Measurements from ENCODE around the gene MYO1G. TPM values are rescaled to one million over a fixed set of nuclear protein-coding genes. Genes with fewer than 3 reads are reported as not detected.

The MYO1G gene
- total RNA-seq, 1 experiment from 2014 or later, result 0.11 TPM

DNA sequence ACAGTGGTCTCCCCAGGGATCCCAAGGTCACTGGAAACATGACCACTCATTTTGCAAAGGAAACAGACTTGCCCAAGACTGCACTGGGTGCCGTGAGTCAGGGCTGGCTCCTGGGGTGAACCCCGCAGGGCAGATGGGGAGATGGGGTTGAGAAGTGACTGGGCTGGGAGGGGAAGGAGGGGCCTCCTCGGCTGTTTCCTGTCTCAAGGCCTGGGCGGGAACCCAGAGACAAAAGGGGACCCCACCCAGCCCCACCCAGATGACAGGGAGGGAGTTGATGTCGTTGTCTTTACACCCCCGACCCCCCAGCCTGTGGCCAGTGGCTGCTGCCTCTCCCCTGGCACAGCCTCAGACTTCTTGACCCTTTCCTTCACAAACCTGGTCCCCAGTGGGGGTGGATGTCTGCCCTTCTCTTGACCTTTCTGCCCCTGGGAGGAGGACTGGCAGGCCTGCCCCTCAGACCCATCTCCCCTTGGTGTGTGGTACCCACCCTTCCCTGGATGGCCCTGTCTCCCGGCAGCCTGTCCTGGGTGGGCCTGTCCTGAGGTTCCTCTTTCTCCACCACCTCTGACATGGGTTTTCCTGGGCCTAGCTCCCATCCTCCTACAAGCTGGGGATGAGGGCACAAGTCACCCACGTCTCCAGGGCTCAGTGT, 1.4 kb downstream of the MYO1G start:
- CTCF ChIA-PET, result interaction anchor here (0.5 kb wide), 1 partner anchor 22 kb away, joined by 6 read pairs; no protein-coding TSS in a partner anchor
- no peak for TF ChIP-seq CTCF (conservative IDR thresholded peaks at IDR 0.05; ENCODE audit: low read depth, low read length)
- TF ChIP-seq EZH2 (IDR thresholded peaks at IDR 0.05; ENCODE audit: low read length, unreplicated experiment), result no peak
- no peak for TF ChIP-seq EZH2phosphoT487 (IDR thresholded peaks at IDR 0.05; ENCODE audit: borderline replicate concordance, low read length)
- Histone ChIP-seq H3K36me3 (ENCODE audit: low read depth, low read length) (peaks cover 1% of the 10 kb centered on the region), H3K27me3 (ENCODE audit: low read length) (no peaks in the 10 kb centered on the region), H3K9me3 (ENCODE audit: low read length) (no peaks in the 10 kb centered on the region), H3K4me2 (ENCODE audit: low read length) (no peak overlapping the region), H3F3A (ENCODE audit: low read length, unreplicated experiment) (peaks cover under 1% of the 10 kb centered on the region), H4K20me1 (ENCODE audit: low read length) (peaks cover under 1% of the 10 kb centered on the region; the same call in 1 of the 2 replicates), H2AFZ (ENCODE audit: low read length) (no peak overlapping the region), H3K4me3 (ENCODE audit: low read length) (no peak overlapping the region), H3K9me2 (replicated peaks; ENCODE audit: low read length) (no peaks in the 10 kb centered on the region), H3K9ac (ENCODE audit: low read length) (no peak overlapping the region), H3K79me2 (ENCODE audit: low read length) (no peaks in the 10 kb centered on the region), H3K4me1 (ENCODE audit: insufficient read depth, low read length) (no peaks in the 10 kb centered on the region), H3K27ac (ENCODE audit: low read length) (no peak overlapping the region)
- POLR2A ChIA-PET (ENCODE audit: unreplicated experiment), result no interaction called here
- ATAC-seq (no peak), DNase-seq (no peak)
- no TSS peak for BruUV-seq (replicated peaks)
- intact Hi-C loops (cut with micrococcal nuclease), result no loop called here

- no peaks in the 10 kb centered on the region for H3K27me3 ChIP-seq (ENCODE audit: low read length)
- DNase-seq, result no peak
- intact Hi-C loops (cut with micrococcal nuclease), result no loop called here
- H3K9me2 ChIP-seq (replicated peaks; ENCODE audit: low read length), result no peaks in the 10 kb centered on the region
- no peak overlapping the region for H3K4me3 ChIP-seq (ENCODE audit: low read length)
- CTCF ChIA-PET, result interaction anchor here (0.5 kb wide), 1 partner anchor 23 kb away, joined by 6 read pairs; no protein-coding TSS in a partner anchor
- no peaks in the 10 kb centered on the region for H3K36me3 ChIP-seq (ENCODE audit: low read depth, low read length)
- POLR2A ChIA-PET (ENCODE audit: unreplicated experiment), result no interaction called here
- H4K20me1 ChIP-seq (ENCODE audit: low read length), result no peaks in the 10 kb centered on the region
- H3K27ac ChIP-seq (ENCODE audit: low read length), result no peak overlapping the region
- no peaks in the 10 kb centered on the region for H3K9me3 ChIP-seq (ENCODE audit: low read length)
- H2AFZ ChIP-seq (ENCODE audit: low read length), result no peak overlapping the region
- H3K4me1 ChIP-seq (ENCODE audit: insufficient read depth, low read length), result no peaks in the 10 kb centered on the region
- TF ChIP-seq CTCF (conservative IDR thresholded peaks at IDR 0.05; ENCODE audit: low read depth, low read length), result no peak
- no peak for TF ChIP-seq EZH2 (IDR thresholded peaks at IDR 0.05; ENCODE audit: low read length, unreplicated experiment)
- TF ChIP-seq EZH2phosphoT487 (IDR thresholded peaks at IDR 0.05; ENCODE audit: borderline replicate concordance, low read length), result no peak
- H3K4me2 ChIP-seq (ENCODE audit: low read length), result no peak overlapping the region
- no peak for ATAC-seq
- H3K79me2 ChIP-seq (ENCODE audit: low read length), result no peaks in the 10 kb centered on the region
- no peaks in the 10 kb centered on the region for H3F3A ChIP-seq (ENCODE audit: low read length, unreplicated experiment)
- no peak overlapping the region for H3K9ac ChIP-seq (ENCODE audit: low read length)
- no TSS peak for BruUV-seq (replicated peaks)
These were observed 2.0 kb downstream of the MYO1G start for GRCh38 chr7:44976746-44977196.

DNA sequence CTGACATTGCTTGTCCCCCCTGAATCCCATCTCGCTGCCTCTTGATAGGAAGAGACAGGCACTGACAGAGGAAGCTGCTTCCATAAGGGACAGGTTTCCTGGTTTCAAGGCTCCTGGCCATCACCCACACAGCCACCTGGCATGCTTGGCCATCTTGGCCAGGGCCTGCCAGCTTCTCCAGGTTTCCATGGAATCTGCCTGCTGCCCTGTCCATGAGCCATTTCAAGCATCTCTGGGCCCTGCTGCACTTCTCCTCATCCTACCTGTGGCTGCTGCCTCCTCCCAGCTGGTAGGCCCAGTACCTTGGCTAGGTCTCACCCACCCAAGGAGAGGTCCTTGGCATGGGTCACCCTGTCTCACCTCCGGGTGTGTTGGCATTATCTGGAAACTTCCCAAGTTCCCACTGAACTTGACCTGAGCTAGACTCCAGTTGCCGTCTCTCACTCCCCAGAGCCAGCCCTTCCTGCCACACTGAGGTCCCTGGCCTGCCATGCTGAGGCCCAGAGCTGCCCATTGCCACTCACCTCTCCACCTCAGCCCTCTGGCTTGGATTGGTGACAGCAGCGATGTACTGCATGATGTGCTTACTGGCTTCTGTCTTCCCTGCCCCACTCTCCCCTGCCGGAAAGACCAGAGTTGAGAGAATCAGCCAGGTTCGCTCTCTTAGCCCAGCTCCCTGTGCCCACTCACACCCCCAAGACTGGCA, 2.6 kb downstream of the MYO1G start:
- H3K4me2 ChIP-seq (ENCODE audit: low read length), result no peak overlapping the region
- no peaks in the 10 kb centered on the region for H3K27me3 ChIP-seq (ENCODE audit: low read length)
- no peaks in the 10 kb centered on the region for H3K79me2 ChIP-seq (ENCODE audit: low read length)
- H3K4me3 ChIP-seq (ENCODE audit: low read length), result no peak overlapping the region
- H2AFZ ChIP-seq (ENCODE audit: low read length), result no peak overlapping the region
- CTCF ChIA-PET, result no interaction called here
- no peaks in the 10 kb centered on the region for H3K9me2 ChIP-seq (replicated peaks; ENCODE audit: low read length)
- no peaks in the 10 kb centered on the region for H3F3A ChIP-seq (ENCODE audit: low read length, unreplicated experiment)
- no peaks in the 10 kb centered on the region for H3K4me1 ChIP-seq (ENCODE audit: insufficient read depth, low read length)
- H4K20me1 ChIP-seq (ENCODE audit: low read length), result no peaks in the 10 kb centered on the region
- ATAC-seq (no peak), DNase-seq (no peak)
- no peak overlapping the region for H3K9ac ChIP-seq (ENCODE audit: low read length)
- intact Hi-C loops (cut with micrococcal nuclease), result no loop called here
- no peaks in the 10 kb centered on the region for H3K9me3 ChIP-seq (ENCODE audit: low read length)
- H3K36me3 ChIP-seq (ENCODE audit: low read depth, low read length), result no peaks in the 10 kb centered on the region
- no peak overlapping the region for H3K27ac ChIP-seq (ENCODE audit: low read length)
- POLR2A ChIA-PET (ENCODE audit: unreplicated experiment), result no interaction called here
- no TSS peak for BruUV-seq (replicated peaks)
- TF ChIP-seq EZH2phosphoT487 (IDR thresholded peaks at IDR 0.05; ENCODE audit: borderline replicate concordance, low read length), result no peak
- TF ChIP-seq EZH2 (IDR thresholded peaks at IDR 0.05; ENCODE audit: low read length, unreplicated experiment), result no peak
- no peak for TF ChIP-seq CTCF (conservative IDR thresholded peaks at IDR 0.05; ENCODE audit: low read depth, low read length)
